ENCODE results near the gene SORD. TPM values are rescaled to one million over a fixed set of nuclear protein-coding genes. Genes with fewer than 3 reads are reported as not detected.
A peak's percentile ranks its signal among the peaks of the same experiment; 100 is the strongest.
"Not testable (repeated sequence)": the region's sequence is repeated elsewhere in the genome, so short reads cannot be mapped to it uniquely, and the experiment has no call there.

Gene SORD
- total RNA-seq, 2 donors from 2014 or later, result 197 to 593 TPM

- no peak for DNase-seq (ENCODE audit: low spot score)
- TF ChIP-seq CTCF (IDR thresholded peaks at IDR 0.05) (no peak), POLR2A (IDR thresholded peaks at IDR 0.05) (no peak), POLR2AphosphoS5 (IDR thresholded peaks at IDR 0.05) (no peak)
- Histone ChIP-seq H3K9me3 (no peaks in the 10 kb centered on the region), H3K36me3 (no peaks in the 10 kb centered on the region), H3K27ac (no peak overlapping the region), H3K4me1 (replicated peaks) (peaks cover 3% of the 10 kb centered on the region), H3K27me3 (replicated peaks; ENCODE audit: insufficient read depth) (no peaks in the 10 kb centered on the region), H3K4me3 (no peak overlapping the region)
- intact Hi-C loops (cut with DNase I), result no loop called here
- 85% methylated on average over 7 of the region's 7 CpGs for WGBS
Measured at GRCh38 chr15:45048794-45049631, 26.0 kb downstream of the SORD start.

GRCh38 chr15:45050587-45050986, 27.6 kb downstream of the SORD start:
- H3K27ac ChIP-seq, result no peak overlapping the region
- DNase-seq (ENCODE audit: low spot score), result no peak
- peaks cover 3% of the 10 kb centered on the region for H3K4me1 ChIP-seq (replicated peaks)
- H3K36me3 ChIP-seq, result no peaks in the 10 kb centered on the region
- H3K9me3 ChIP-seq, result no peaks in the 10 kb centered on the region
- no peak overlapping the region for H3K4me3 ChIP-seq
- intact Hi-C loops (cut with DNase I), result no loop called here
- no peaks in the 10 kb centered on the region for H3K27me3 ChIP-seq (replicated peaks; ENCODE audit: insufficient read depth)
- WGBS, result 78% methylated on average over 1 of the region's 1 CpG
- TF ChIP-seq POLR2AphosphoS5 (IDR thresholded peaks at IDR 0.05) (peak; percentile 18), CTCF (IDR thresholded peaks at IDR 0.05) (no peak)

- H3K27ac ChIP-seq; intact Hi-C loops (cut with DNase I); H3K4me1 ChIP-seq (replicated peaks); H3K27me3 ChIP-seq (replicated peaks; ENCODE audit: insufficient read depth); H3K9me3 ChIP-seq; DNase-seq (ENCODE audit: low spot score); H3K36me3 ChIP-seq; H3K4me3 ChIP-seq: not testable (repeated sequence)
- WGBS, result 87% methylated on average over 3 of the region's 3 CpGs
Measured at GRCh38 chr15:45052676-45053075, 29.7 kb downstream of the SORD start.

- H3K27ac ChIP-seq, result not testable (repeated sequence)
Measured at GRCh38 chr15:45058690-45059675, 36.0 kb downstream of the SORD start.

GRCh38 chr15:45062301-45062700, 39.3 kb downstream of the SORD start:
- H3K36me3 ChIP-seq; intact Hi-C loops (cut with DNase I); H3K4me3 ChIP-seq; DNase-seq (ENCODE audit: low spot score); H3K27ac ChIP-seq; H3K9me3 ChIP-seq; H3K4me1 ChIP-seq (replicated peaks); H3K27me3 ChIP-seq (replicated peaks; ENCODE audit: insufficient read depth): not testable (repeated sequence)
- 100% methylated on average over 2 of the region's 7 CpGs for WGBS

More at GRCh38 chr15:45058690-45059675, 36.0 kb downstream of the SORD start:
- H3K9me3 ChIP-seq; intact Hi-C loops (cut with DNase I); H3K27me3 ChIP-seq (replicated peaks; ENCODE audit: insufficient read depth); H3K4me3 ChIP-seq; DNase-seq (ENCODE audit: low spot score); H3K4me1 ChIP-seq (replicated peaks); H3K36me3 ChIP-seq: not testable (repeated sequence)
- 57% methylated on average over 3 of the region's 3 CpGs for WGBS

- TF ChIP-seq POLR2AphosphoS5 (IDR thresholded peaks at IDR 0.05) (no peak), POLR2A (IDR thresholded peaks at IDR 0.05) (no peak), CTCF (IDR thresholded peaks at IDR 0.05) (no peak)
- Histone ChIP-seq H3K27me3 (replicated peaks; ENCODE audit: insufficient read depth) (no peaks in the 10 kb centered on the region), H3K9me3 (no peaks in the 10 kb centered on the region), H3K4me3 (no peak overlapping the region), H3K27ac (no peak overlapping the region), H3K4me1 (replicated peaks) (no peaks in the 10 kb centered on the region), H3K36me3 (no peaks in the 10 kb centered on the region)
- DNase-seq (ENCODE audit: low spot score), result no peak
- intact Hi-C loops (cut with DNase I), result no loop called here
- 60% methylated on average over 4 of the region's 4 CpGs for WGBS
Measured at GRCh38 chr15:45064386-45064785, 41.4 kb downstream of the SORD start.

- H3K36me3 ChIP-seq; H3K4me1 ChIP-seq (replicated peaks); H3K9me3 ChIP-seq; H3K4me3 ChIP-seq; DNase-seq (ENCODE audit: low spot score); intact Hi-C loops (cut with DNase I); H3K27me3 ChIP-seq (replicated peaks; ENCODE audit: insufficient read depth): not testable (repeated sequence)
- H3K27ac ChIP-seq, result peak overlapping the region in 1 of 2 donors; percentile 39
- 26% methylated on average over 2 of the region's 6 CpGs for WGBS
Measured at GRCh38 chr15:45069942-45070360, 47.0 kb downstream of the SORD start.

GRCh38 chr15:45073602-45074001, 50.6 kb downstream of the SORD start:
- intact Hi-C loops (cut with DNase I); H3K4me3 ChIP-seq; H3K4me1 ChIP-seq (replicated peaks); DNase-seq (ENCODE audit: low spot score); H3K27ac ChIP-seq; H3K36me3 ChIP-seq; H3K27me3 ChIP-seq (replicated peaks; ENCODE audit: insufficient read depth); H3K9me3 ChIP-seq: not testable (repeated sequence)
